SK-N-SH (cell line): Measurements from ENCODE around the gene TRIM28. TPM values are rescaled to one million over a fixed set of nuclear protein-coding genes. Genes with fewer than 3 reads are reported as not detected.

Experiments
- CTCF ChIA-PET: fragments of 300-600, 350-600 bp; formaldehyde crosslinking; extraction: SDS; loops from one replicate; lab custom pipeline; 2021; lab: Yijun Ruan, JAX
- POLR2A ChIA-PET: fragments of 350-600 bp; sonication (Branson Sonifier 250); formaldehyde crosslinking; extraction: SDS; loops from one replicate; lab custom pipeline; 2020; ENCODE audit warnings: antibody characterized with exemption, inconsistent platforms; lab: Yijun Ruan, JAX
- DNase-seq: peaks from one replicate; pipeline ENCODE4 v3.0.0; 2012
- H2AFZ ChIP-seq: fragments of 200-600 bp; sonication (generic); 2 replicates; pipeline ENCODE4 v1.8.1; 2016; ENCODE audit warnings: antibody characterized with exemption, mild to moderate bottlenecking, low read depth
- H3F3A ChIP-seq: fragments of 200-600 bp; sonication (generic); replicated peaks from 2 replicates; pipeline ENCODE3; 2016; ENCODE audit warnings: antibody characterized with exemption, mild to moderate bottlenecking; ENCODE audit not compliant: insufficient read depth
- H3K27ac ChIP-seq, 2 experiments: fragments of 200-500 bp in 1 of 2; fragments of 200-600 bp in 1 of 2; sonication (Bioruptor generic) in 1 of 2; sonication (generic), shearing (Covaris generic) in 1 of 2; 2 replicates each; pipeline versions ENCODE4 v1.5.1 to v1.6.1; 2014 to 2016; ENCODE audit warnings: low read depth in 2 of 2, inconsistent platforms in 1 of 2, low read length in 1 of 2, mild to moderate bottlenecking in 1 of 2, mixed read lengths in 1 of 2
- H3K27me3 ChIP-seq: fragments of 200-600 bp; sonication (generic), shearing (Covaris generic); 2 replicates; pipeline ENCODE4 v1.6.1; 2016; ENCODE audit warnings: mixed run types; ENCODE audit not compliant: insufficient read depth
- H3K36me3 ChIP-seq, 2 experiments: fragments of 200-500 bp in 1 of 2; fragments of 200-600 bp in 1 of 2; sonication (Bioruptor generic) in 1 of 2; sonication (generic) in 1 of 2; replicated peaks in 1 of 2; 2 replicates each; pipeline versions ENCODE3 to v1.5.1; 2014 to 2016; ENCODE audit warnings: low read length in 1 of 2, mild to moderate bottlenecking in 1 of 2; ENCODE audit not compliant: insufficient read depth in 2 of 2, control insufficient read depth in 1 of 2
- H3K4me1 ChIP-seq, 2 experiments: fragments of 200-500 bp in 1 of 2; fragments of 200-600 bp in 1 of 2; sonication (Bioruptor generic) in 1 of 2; sonication (generic), shearing (Covaris generic) in 1 of 2; 2 replicates each; pipeline versions ENCODE4 v1.5.1 to v1.6.1; 2014 to 2016; ENCODE audit warnings: low read depth in 1 of 2, low read length in 1 of 2, mixed run types in 1 of 2; ENCODE audit not compliant: insufficient read depth in 2 of 2, control insufficient read depth in 1 of 2
- H3K4me2 ChIP-seq: fragments of 200-600 bp; sonication (generic), shearing (Covaris generic); 2 replicates; pipeline ENCODE4 v1.6.1; 2017; ENCODE audit warnings: mixed run types
- H3K4me3 ChIP-seq, 2 experiments: fragments of 200-500 bp in 1 of 2; fragments of 200-600 bp in 1 of 2; sonication (Bioruptor generic) in 1 of 2; sonication (generic), shearing (Covaris generic) in 1 of 2; 2 replicates each; pipeline versions ENCODE4 v1.5.1 to v1.8.1; 2014 to 2016; ENCODE audit warnings: low read depth in 2 of 2, inconsistent platforms in 1 of 2, low read length in 1 of 2, mild to moderate bottlenecking in 1 of 2, mixed read lengths in 1 of 2, moderate library complexity in 1 of 2
- H3K79me2 ChIP-seq: fragments of 200-600 bp; sonication (generic); 2 replicates; pipeline ENCODE4 v1.8.1; 2017; ENCODE audit warnings: mild to moderate bottlenecking; ENCODE audit not compliant: insufficient read depth
- H3K9ac ChIP-seq: fragments of 200-600 bp; sonication (generic); 2 replicates; pipeline ENCODE4 v1.6.1; 2017; ENCODE audit warnings: mixed run types
- H3K9me2 ChIP-seq: fragments of 200-600 bp; sonication (generic); 2 replicates; pipeline ENCODE4 v1.6.1; 2017; ENCODE audit warnings: mixed run types
- H3K9me3 ChIP-seq: fragments of 200-600 bp; sonication (generic); 2 replicates; pipeline ENCODE4 v1.6.1; 2017; ENCODE audit warnings: mixed run types, mild to moderate bottlenecking, moderate library complexity
- H4K20me1 ChIP-seq: fragments of 200-600 bp; sonication (generic); 2 replicates; pipeline ENCODE4 v1.6.1; 2017; ENCODE audit warnings: mild to moderate bottlenecking, mixed run types; ENCODE audit not compliant: insufficient read depth
- CHD2 ChIP-seq: fragments of 150-350 bp; IDR thresholded peaks from 2 replicates; pipeline ENCODE4 v1.6.1; 2018; ENCODE audit warnings: low read length; ENCODE audit not compliant: partially characterized antibody
- ELF1 ChIP-seq: IDR thresholded peaks from 2 replicates; pipeline ENCODE4 v1.4.0; 2012
- EZH2phosphoT487 ChIP-seq: fragments of 200-600 bp; sonication (generic); IDR thresholded peaks from 2 replicates; pipeline ENCODE4 v1.6.1; 2017; ENCODE audit warnings: low read depth, mixed run types, mild to moderate bottlenecking, antibody characterized with exemption, moderate library complexity, borderline replicate concordance
- FOXJ3 ChIP-seq: sonication (generic); formaldehyde crosslinking; IDR thresholded peaks from 2 replicates; pipeline ENCODE4 v1.5.1; 2020; ENCODE audit warnings: mild to moderate bottlenecking, missing genetic modification reagents
- FOXM1 ChIP-seq: IDR thresholded peaks from 2 replicates; pipeline ENCODE4 v1.4.0; 2012; ENCODE audit warnings: low read depth, mild to moderate bottlenecking
- GATA2 ChIP-seq: sonication (generic); formaldehyde crosslinking; IDR thresholded peaks from 2 replicates; pipeline ENCODE4 v1.5.0; 2020; ENCODE audit warnings: mild to moderate bottlenecking, missing genetic modification reagents
- MXI1 ChIP-seq: IDR thresholded peaks from 2 replicates; pipeline ENCODE4 v1.6.1; 2012; ENCODE audit warnings: mild to moderate bottlenecking, low read depth, low read length, improper control_type of control experiment
- NRF1 ChIP-seq: IDR thresholded peaks from 2 replicates; pipeline ENCODE4 v1.6.1; 2012; ENCODE audit warnings: low read depth, mild to moderate bottlenecking, low read length
- POLR2AphosphoS5 ChIP-seq: IDR thresholded peaks from 2 replicates; pipeline ENCODE4 v1.6.1; 2012; ENCODE audit warnings: low read depth, low read length
- RAD21 ChIP-seq: IDR thresholded peaks from 2 replicates; pipeline ENCODE4 v1.6.1; 2012; ENCODE audit warnings: mild to moderate bottlenecking, low read length
- RXRA ChIP-seq: IDR thresholded peaks from 2 replicates; pipeline ENCODE4 v1.4.0; 2012; ENCODE audit warnings: low read depth, mild to moderate bottlenecking, borderline replicate concordance
- SMC3 ChIP-seq: IDR thresholded peaks from 2 replicates; pipeline ENCODE4 v1.6.1; 2012; ENCODE audit warnings: low read depth, low read length, improper control_type of control experiment
- TAF1 ChIP-seq: IDR thresholded peaks from 2 replicates; pipeline ENCODE4 v1.6.1; 2012; ENCODE audit warnings: low read depth, mild to moderate bottlenecking, low read length, moderate library complexity, borderline replicate concordance
- USF1 ChIP-seq: IDR thresholded peaks from 2 replicates; pipeline ENCODE4 v1.4.0; 2012; ENCODE audit warnings: low read depth, borderline replicate concordance
- YY1 ChIP-seq: IDR thresholded peaks from 2 replicates; pipeline ENCODE4 v1.4.0; 2012; ENCODE audit warnings: low read depth, mild to moderate bottlenecking
- WGBS: methylation state at CpG from one replicate; pipeline ENCODE4 v1.1.6; 2017; ENCODE audit warnings: low lambda C conversion rate; 5-methylcytosine and 5-hydroxymethylcytosine counted together
- polyA plus RNA-seq, 3 experiments: library from polyadenylated mRNA; depleted of rRNA; stranded (reverse); fragments of >200 nt; gene quantifications; 2 replicates each; pipeline ENCODE4 v1.2.3, GENCODE V29; 2012
- TF ChIP-seq, protein P1 (sequence below): fragments of 150-350 bp; IDR thresholded peaks from 2 replicates; pipeline ENCODE4 v1.6.1; 2017; ENCODE audit warnings: antibody characterized with exemption, low read length, low read depth, borderline replicate concordance
- TF ChIP-seq, protein P2 (sequence below): fragments of 150-350 bp; IDR thresholded peaks from 2 replicates; pipeline ENCODE4 v1.6.1; 2016; ENCODE audit warnings: mild to moderate bottlenecking, low read depth, low read length
- TF ChIP-seq, protein P3 (sequence below): fragments of 200-600 bp; sonication (generic); IDR thresholded peaks from 2 replicates; pipeline ENCODE4 v1.6.1; 2017; ENCODE audit warnings: antibody characterized with exemption, mild to moderate bottlenecking, moderate library complexity
- TF ChIP-seq, protein P4 (sequence below): IDR thresholded peaks from 2 replicates; pipeline ENCODE4 v1.4.0; 2012; ENCODE audit warnings: low read depth, borderline replicate concordance

TRIM28 gene
- polyA plus RNA-seq, 1 of the 3 experiments (the other 2 are of a cell fraction): 594 TPM

- no peak for TF ChIP-seq EZH2phosphoT487
- TF ChIP-seq, all 33 proteins: peak for 0
These were observed 6.7 kb upstream of the TRIM28 start (continued) for GRCh38 chr19:58536852-58537798.

- H2AFZ ChIP-seq: no peak overlapping the region
- 65% methylated on average over 27 of the region's 55 CpGs for WGBS
- TF ChIP-seq TAF1: no peak
- TF ChIP-seq MXI1: no peak
- TF ChIP-seq USF1: no peak
- TF ChIP-seq FOXJ3 (CRISPR knock-in tag): no peak
- TF ChIP-seq NRF1: no peak
- no peak for TF ChIP-seq RAD21
- TF ChIP-seq CHD2: no peak
- TF ChIP-seq, protein P1, sequence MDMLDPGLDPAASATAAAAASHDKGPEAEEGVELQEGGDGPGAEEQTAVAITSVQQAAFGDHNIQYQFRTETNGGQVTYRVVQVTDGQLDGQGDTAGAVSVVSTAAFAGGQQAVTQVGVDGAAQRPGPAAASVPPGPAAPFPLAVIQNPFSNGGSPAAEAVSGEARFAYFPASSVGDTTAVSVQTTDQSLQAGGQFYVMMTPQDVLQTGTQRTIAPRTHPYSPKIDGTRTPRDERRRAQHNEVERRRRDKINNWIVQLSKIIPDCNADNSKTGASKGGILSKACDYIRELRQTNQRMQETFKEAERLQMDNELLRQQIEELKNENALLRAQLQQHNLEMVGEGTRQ: no peak
- TF ChIP-seq FOXM1: no peak
- no peak for TF ChIP-seq ELF1
- TF ChIP-seq EZH2phosphoT487: no peak
- TF ChIP-seq, protein P2, sequence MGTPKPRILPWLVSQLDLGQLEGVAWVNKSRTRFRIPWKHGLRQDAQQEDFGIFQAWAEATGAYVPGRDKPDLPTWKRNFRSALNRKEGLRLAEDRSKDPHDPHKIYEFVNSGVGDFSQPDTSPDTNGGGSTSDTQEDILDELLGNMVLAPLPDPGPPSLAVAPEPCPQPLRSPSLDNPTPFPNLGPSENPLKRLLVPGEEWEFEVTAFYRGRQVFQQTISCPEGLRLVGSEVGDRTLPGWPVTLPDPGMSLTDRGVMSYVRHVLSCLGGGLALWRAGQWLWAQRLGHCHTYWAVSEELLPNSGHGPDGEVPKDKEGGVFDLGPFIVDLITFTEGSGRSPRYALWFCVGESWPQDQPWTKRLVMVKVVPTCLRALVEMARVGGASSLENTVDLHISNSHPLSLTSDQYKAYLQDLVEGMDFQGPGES: no peak
- TF ChIP-seq SMC3: no peak
- TF ChIP-seq, protein P3, sequence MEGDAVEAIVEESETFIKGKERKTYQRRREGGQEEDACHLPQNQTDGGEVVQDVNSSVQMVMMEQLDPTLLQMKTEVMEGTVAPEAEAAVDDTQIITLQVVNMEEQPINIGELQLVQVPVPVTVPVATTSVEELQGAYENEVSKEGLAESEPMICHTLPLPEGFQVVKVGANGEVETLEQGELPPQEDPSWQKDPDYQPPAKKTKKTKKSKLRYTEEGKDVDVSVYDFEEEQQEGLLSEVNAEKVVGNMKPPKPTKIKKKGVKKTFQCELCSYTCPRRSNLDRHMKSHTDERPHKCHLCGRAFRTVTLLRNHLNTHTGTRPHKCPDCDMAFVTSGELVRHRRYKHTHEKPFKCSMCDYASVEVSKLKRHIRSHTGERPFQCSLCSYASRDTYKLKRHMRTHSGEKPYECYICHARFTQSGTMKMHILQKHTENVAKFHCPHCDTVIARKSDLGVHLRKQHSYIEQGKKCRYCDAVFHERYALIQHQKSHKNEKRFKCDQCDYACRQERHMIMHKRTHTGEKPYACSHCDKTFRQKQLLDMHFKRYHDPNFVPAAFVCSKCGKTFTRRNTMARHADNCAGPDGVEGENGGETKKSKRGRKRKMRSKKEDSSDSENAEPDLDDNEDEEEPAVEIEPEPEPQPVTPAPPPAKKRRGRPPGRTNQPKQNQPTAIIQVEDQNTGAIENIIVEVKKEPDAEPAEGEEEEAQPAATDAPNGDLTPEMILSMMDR: no peak
- no peak for TF ChIP-seq RXRA
- TF ChIP-seq YY1: no peak
- TF ChIP-seq POLR2AphosphoS5: no peak
- TF ChIP-seq, protein P4, sequence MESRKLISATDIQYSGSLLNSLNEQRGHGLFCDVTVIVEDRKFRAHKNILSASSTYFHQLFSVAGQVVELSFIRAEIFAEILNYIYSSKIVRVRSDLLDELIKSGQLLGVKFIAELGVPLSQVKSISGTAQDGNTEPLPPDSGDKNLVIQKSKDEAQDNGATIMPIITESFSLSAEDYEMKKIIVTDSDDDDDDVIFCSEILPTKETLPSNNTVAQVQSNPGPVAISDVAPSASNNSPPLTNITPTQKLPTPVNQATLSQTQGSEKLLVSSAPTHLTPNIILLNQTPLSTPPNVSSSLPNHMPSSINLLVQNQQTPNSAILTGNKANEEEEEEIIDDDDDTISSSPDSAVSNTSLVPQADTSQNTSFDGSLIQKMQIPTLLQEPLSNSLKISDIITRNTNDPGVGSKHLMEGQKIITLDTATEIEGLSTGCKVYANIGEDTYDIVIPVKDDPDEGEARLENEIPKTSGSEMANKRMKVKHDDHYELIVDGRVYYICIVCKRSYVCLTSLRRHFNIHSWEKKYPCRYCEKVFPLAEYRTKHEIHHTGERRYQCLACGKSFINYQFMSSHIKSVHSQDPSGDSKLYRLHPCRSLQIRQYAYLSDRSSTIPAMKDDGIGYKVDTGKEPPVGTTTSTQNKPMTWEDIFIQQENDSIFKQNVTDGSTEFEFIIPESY: no peak
- no peak for TF ChIP-seq GATA2 (CRISPR knock-in tag)
These were observed 5.4 kb upstream of the TRIM28 start for GRCh38 chr19:58538257-58539168.

More at GRCh38 chr19:58538257-58539168, 5.4 kb upstream of the TRIM28 start:
- Histone ChIP-seq H3K79me2 (no peaks in the 10 kb centered on the region), H3K9me3 (no peaks in the 10 kb centered on the region), H4K20me1 (no peaks in the 10 kb centered on the region), H3K4me3 (no peak overlapping the region), H3K9ac (no peak overlapping the region), H3K36me3 (no peaks in the 10 kb centered on the region), H3F3A (peaks cover 6% of the 10 kb centered on the region), H3K27ac (no peak overlapping the region), H3K9me2 (no peaks in the 10 kb centered on the region), H3K27me3 (no peaks in the 10 kb centered on the region; the same call in 1 of the 2 replicates), H3K4me2 (no peak overlapping the region), H3K4me1 (no peaks in the 10 kb centered on the region)
- DNase-seq: no peak
- ChIA-PET POLR2A (no interaction called here), CTCF (no interaction called here)
